SU-DHL-6 (cell line): ENCODE measurements around the gene HLTF.

Experiments
- CTCF ChIP-seq: fragments of 200-600 bp; sonication (generic); IDR thresholded peaks from one replicate; pipeline ENCODE4 v1.5.1; 2017; ENCODE audit warnings: antibody characterized with exemption, mild to moderate bottlenecking, low read length, moderate library complexity; ENCODE audit not compliant: insufficient read depth, poor library complexity, severe bottlenecking
- EZH2phosphoT487 ChIP-seq: fragments of 200-600 bp; sonication (generic), shearing (Covaris generic); conservative IDR thresholded peaks from 2 replicates; pipeline ENCODE4 v1.6.1; 2018; ENCODE audit warnings: mild to moderate bottlenecking, antibody characterized with exemption, low read length, moderate library complexity, mixed read lengths

- no peak for TF ChIP-seq CTCF
- TF ChIP-seq EZH2phosphoT487 = no peak
Observed at GRCh38 chr3:148992027-148992634, 94.2 kb downstream of the HLTF start.
